RPMI8226 (cell line): Measurements from ENCODE around the gene PARPBP.
"Not testable (repeated sequence)": the region's sequence is repeated elsewhere in the genome, so short reads cannot be mapped to it uniquely, and the experiment has no call there.

Experiments used
- DNase-seq: peaks from one replicate; pipeline ENCODE4 v3.0.0-alpha.2; 2015

PARPBP gene

DNA sequence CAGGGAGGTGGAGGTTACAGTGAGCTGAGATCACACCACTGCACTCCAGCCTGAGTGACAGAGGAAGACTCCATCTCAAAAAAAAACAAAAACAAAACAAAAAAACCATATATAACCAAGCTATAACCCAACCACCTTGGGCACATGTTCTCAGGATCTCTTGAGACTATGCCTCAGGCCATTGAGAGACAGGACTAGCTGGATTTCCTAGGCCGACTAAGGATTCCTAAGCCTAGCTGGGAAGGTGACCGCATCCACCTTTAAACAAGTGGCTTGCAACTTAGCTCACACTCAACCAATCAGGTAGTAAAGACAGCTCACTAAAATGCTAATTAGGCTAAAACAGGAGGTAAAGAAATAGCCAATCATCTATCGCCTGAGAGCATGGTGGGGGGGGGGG lies 35.2 kb downstream of the PARPBP start:
- DNase-seq: not testable (repeated sequence)

- DNase-seq: no peak
Measured at GRCh38 chr12:102163383-102163782, 43.4 kb downstream of the PARPBP start.

DNA sequence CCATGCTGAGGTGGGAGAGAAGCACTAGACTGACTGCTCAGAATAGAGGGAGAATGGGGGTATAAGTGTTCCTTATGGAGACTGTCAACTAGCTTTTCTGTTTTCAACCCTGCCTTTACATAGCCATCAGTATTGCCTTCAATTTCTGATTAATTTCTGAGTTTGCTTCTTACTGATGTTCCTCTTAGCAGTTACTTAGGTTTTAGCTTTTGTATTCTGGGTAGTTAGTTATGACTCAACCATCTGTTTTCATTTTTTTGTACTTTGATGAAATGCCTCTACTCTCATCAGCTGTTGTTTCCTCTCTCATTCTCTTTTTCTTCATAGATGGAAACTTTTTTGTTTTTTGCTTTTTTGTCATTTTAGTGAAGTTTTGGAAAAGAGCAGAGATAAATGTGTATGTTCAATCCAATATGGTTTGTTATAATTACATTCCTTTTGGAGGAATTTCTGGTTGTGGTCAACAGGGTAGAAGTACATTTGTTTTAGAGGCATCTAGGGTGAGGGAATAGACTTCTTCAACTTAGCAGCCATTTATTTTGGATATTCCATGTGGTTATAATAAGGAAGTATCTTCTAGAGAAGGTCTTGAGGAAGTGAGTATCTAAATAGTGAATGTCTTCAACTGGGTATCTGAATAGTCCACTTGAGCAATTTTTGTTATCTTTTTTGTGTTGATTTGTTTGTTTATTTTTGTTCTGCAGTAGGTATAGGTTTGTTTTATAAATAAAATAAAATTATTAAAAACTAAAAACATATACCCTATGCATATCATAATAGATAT lies 48.0 kb downstream of the PARPBP start:
- no peak for DNase-seq

DNA sequence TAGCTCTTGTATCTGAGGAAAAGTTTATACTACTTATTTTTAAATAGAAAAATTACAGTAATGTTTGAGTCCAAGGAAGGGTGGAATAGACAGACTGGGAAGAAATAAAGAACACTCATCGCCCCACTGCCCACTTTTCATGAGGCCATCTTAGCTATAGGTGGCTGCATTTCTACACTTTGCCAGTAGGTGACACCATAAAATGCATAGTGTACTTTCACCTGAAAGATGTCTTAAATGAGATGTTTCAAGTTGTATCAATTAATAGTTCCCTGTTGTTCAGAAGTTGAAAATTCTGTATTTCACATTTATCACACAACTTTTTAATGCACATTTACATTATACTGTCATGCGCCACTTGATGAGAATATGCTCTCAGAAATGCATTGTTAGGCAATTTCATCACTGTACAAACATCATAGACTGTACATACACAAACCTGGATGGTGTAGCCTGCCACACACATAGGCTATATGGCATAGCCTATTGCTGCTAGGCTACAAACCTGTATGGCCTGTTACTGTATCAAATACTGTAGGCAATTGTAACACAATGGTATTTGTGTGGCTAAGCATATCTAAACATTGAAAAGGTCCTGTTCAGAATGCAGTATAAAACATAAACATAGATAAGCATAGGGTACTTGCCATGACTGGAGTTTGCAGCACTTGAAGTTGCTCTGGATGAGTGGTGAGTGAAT lies 50.1 kb downstream of the PARPBP start:
- DNase-seq: peak; percentile 7

DNA sequence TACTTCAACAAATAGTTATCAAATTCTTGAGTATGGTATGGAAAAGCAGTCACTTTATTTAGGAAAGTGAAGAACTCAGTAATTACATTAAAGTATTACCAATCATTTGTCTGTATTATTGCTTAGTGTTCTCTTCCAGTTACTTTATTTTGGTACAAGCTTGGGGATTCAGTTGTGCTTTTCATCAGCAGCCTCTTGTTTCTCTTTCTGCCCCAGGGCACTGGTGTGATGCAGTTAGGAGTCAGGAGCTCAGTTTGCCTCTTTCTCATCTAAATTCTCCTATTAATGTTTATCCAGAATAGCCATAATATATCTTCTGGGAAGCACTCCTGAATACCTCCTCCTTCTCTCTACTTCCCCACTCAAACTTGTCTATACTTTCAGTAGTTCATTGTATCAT lies 52.0 kb downstream of the PARPBP start:
- DNase-seq: no peak

GRCh38 chr12:102172436-102172835 lies 52.5 kb downstream of the PARPBP start:
- no peak for DNase-seq

GRCh38 chr12:102174117-102174516 lies 54.1 kb downstream of the PARPBP start:
- DNase-seq: no peak

GRCh38 chr12:102174761-102175160 lies 54.8 kb downstream of the PARPBP start:
- no peak for DNase-seq

DNA sequence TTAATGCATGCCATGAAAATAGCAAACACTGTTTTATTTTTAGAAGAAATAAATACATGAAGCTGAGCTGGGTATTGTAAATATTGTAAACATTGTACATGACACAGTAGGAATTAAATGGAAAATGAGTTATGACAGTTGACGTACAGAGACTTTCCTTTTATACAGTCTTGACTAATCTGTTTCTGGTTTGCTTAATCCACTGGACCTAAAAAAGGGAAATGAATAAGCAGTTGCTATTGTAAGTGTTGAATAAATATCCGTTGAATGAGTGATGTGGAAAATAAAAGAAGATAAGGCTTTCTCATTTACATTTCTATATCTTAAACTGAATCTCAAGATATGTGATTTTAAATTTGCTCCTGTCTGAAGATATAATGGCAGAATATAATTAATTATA lies 62.7 kb downstream of the PARPBP start:
- no peak for DNase-seq

GRCh38 chr12:102195826-102196225 lies 75.8 kb downstream of the PARPBP start:
- DNase-seq: no peak

DNA sequence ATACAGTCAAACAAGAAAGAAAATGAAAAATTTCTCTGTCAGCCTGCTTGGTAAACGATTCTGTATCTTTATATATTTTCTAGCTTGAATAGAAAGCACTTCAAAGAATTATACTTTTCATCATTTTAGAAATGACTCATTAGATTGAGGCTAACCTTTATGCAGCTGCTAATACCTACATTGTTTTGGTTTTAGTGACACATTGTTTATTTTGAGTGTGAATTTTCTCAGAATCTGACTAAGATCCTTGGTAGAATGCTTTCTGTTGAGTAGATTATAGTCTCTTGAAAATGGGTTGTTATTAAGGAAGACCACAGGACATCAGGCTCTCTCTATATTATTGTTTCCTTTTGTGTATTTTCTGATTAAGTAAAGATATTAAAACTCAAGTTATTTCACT lies 77.8 kb downstream of the PARPBP start, which contains the start of gene PMCH:
PMCH (minus strand) TSS at position 45 of the 400 bp plus-strand sequence. CDS start 63 bp downstream, outside the sequence.
- DNase-seq: no peak

- no peak for DNase-seq
Measured at GRCh38 chr12:102201436-102202061, 81.6 kb downstream of the PARPBP start.

DNA sequence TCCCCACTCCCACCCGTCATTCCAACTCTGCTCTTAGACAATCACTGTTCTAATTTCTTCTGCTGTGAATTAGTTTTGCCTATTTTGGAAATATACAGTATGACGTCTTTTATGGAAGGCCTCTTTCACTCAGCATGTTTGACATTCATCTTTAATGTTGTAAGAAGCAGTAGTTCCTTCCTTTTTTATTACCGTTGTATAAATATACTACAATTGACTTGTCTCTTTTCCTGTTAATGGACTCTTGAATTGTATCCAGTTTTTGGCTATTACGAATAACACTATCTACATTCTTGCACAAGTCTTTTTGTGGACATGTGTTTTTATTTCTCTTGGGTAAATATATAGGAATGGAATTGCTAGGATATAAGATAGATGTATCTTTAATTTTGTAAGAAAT lies 82.6 kb downstream of the PARPBP start:
- no peak for DNase-seq

- DNase-seq: no peak
Measured at GRCh38 chr12:102204025-102204424, 84.0 kb downstream of the PARPBP start.

DNA sequence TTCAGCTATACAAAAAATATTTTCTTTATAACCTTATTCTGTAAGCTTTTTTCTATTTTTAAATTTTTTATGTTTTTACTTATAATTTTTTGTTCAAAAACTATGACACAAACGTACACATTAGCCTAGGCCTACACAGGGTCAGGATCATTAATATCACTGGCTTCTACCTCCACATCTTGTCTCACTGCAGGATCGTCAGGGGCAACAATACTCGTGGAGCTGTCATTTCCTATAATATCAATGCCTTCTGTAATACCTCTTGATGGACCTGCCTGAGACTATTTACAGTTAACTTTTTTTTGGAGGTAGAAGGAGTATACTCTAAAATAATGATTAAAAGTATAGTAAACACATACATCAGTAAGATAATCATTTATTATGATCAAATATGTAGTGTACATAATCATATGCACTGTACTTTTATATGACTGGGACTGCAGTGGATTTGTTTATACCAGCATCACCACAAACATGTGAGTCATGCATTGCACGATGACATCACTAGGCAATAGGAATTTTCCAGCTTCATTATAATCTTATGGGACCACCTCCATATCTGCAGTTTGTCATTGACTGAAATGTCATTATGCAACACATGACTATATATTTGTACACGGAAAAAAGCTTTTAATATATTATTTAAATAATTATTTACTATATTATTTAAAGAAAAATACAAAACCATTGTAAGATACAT lies 96.2 kb downstream of the PARPBP start:
- no peak for DNase-seq

DNA sequence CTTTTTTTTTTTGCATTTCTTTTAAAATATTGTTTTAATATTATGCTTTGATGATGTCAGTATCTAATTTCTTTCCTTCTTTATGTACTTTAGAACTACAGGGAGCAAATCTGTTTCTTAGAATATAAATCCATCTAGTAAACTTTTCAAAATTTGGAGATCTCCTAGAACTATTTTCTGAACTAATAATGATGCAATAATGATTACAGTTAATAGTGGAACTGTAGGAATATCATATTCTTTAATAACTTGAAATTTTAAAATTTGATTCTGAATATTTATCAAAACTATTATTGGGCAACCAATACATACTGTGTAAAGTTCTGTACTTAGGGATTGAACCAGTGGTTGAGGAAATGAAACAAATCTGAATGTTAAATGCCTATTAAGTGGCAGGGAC lies 100.8 kb downstream of the PARPBP start:
- DNase-seq: no peak

DNA sequence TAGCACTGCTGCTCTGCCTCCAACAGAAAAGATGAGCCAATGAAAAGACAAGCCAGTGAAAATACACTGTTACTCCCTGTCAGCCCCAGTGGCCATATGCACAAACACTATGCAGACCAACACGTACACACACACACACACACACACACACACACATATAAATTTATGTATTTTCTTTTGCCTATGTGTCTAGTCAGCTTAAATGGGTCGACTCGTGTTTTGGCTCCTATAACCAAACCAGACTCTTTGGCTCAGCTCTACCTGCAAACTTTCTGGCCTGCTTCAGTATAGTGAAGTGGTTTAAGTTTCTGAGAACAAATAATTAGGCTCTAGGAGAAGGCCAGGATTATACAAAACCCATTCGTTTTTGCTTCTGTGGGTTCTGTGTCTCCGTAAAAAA lies 108.0 kb downstream of the PARPBP start:
- DNase-seq: no peak

DNA sequence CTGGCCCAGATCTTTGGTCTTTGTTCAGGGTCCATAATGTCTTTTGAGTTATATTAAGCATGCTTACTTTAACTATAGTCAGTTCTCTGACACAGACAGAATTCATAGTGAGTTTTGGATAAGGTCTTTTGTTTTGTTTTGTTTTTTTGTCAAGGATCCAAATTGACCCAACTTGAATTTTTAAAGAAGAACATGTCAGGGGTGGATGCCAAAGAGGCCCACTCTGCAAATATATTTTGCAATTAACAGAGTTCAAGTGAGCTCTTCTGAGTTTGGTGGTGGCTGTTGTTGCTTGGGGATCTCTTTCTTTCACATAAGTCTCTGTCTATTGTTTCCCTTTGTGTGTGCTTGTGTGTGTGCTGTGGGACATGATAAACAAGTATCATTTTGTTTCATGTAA lies 112.1 kb downstream of the PARPBP start:
- DNase-seq: no peak

- no peak for DNase-seq
Measured at GRCh38 chr12:102232446-102232845, 112.5 kb downstream of the PARPBP start.

- DNase-seq: no peak
Measured at GRCh38 chr12:102234599-102234998, 114.6 kb downstream of the PARPBP start.

DNA sequence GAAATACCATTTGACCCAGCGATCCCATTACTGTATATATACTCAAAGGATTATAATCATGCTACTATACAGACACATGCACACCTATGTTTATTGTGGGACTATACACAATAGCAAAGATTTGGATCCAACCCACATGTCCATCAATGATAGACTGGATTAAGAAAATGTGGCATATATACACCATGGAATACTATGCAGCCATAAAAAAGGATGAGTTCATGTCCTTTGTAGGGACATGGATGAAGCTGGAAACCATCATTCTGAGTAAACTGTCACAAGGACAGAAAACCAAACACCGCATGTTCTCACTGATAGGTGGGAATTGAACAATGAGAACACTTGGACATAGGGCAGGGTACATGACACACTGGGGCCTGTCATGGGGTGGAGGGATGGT lies 120.9 kb downstream of the PARPBP start:
- DNase-seq: not testable (repeated sequence)
